IgD-negative memory B cell (primary cell): ENCODE results near the gene SECTM1. TPM values are rescaled to one million over a fixed set of nuclear protein-coding genes. Genes with fewer than 3 reads are reported as not detected.

Experiments used
- H3K27ac Mint-ChIP-seq, 3 donors: one replicate each; pipeline ENCODE4 v1.8.0; 2020 to 2022; ENCODE audit warnings: mild to moderate bottlenecking in 3 of 3, mixed read lengths in 3 of 3, moderate library complexity in 1 of 3
- H3K27me3 Mint-ChIP-seq: one replicate; pipeline ENCODE4 v1.8.0; 2021; ENCODE audit warnings: mixed read lengths
- H3K36me3 Mint-ChIP-seq: one replicate; pipeline ENCODE4 v1.8.0; 2020; ENCODE audit warnings: mild to moderate bottlenecking, mixed read lengths
- H3K4me1 Mint-ChIP-seq, 3 donors: one replicate each; pipeline ENCODE4 v1.8.0; 2020 to 2022; ENCODE audit warnings: mixed read lengths in 3 of 3, mild to moderate bottlenecking in 1 of 3
- H3K4me3 Mint-ChIP-seq, 4 donors: one replicate each; pipeline ENCODE4 v1.8.0; 2020 to 2022; ENCODE audit warnings: mild to moderate bottlenecking in 4 of 4, mixed read lengths in 4 of 4, moderate library complexity in 3 of 4
- H3K9me3 Mint-ChIP-seq, 3 donors: one replicate each; pipeline ENCODE4 v1.8.0; 2020 to 2021; ENCODE audit warnings: mixed read lengths in 3 of 3, mild to moderate bottlenecking in 1 of 3
- polyA plus RNA-seq: library from polyadenylated mRNA; unstranded; fragments of 300-500 nt; fragmentation: Illumina TruSeq; gene quantifications from one replicate; pipeline ENCODE4 v1.2.3, GENCODE V29; 2021

SECTM1 gene
- polyA plus RNA-seq, 1 donor from 2014 or later: 0.83 TPM

DNA sequence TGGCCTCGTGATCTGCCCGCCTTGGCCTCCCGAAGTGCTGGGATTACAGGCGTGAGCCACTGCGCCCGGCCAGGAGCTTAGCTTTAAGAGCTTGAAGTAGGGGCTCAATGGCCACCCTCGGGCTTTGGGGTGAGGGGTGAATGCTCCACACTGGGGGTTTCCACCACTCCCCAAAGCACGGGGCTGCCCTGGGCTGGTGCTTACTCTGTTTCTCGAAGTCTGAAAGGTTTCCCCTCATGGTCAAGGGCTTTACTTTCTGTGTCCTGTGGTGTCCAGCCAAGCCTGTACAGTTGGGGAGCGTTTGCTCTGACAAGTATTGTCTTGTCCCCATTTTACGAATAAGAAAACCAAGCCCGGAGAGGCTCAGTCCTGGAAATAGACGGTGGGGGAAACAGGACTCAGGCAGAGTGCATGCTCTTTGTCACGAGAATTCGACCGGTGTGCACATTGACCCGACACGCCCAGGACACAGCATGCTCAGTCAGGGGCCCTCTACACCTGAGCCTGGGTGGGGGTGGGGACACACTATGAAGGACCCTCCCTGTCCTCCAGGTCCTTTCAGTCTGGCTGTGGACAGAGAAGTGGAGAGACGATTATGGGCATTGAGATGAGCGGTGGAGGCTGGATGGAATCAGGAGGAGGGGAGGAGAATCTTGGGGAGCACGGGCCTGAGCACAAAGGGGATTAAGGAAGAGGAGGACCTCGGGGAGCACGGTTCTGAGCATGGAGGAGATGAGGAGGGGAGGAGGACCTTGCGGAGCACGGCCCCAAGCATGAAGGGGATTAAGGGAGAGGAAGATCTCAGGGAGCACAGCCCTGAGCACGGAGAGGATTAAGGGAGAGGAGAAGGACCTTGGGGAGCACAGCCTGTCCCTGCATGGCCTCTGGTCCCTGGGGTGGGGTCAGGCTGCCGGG lies 23.7 kb downstream of the SECTM1 start:
- no peak overlapping the region for H3K4me3 Mint-ChIP-seq
- no peaks in the 10 kb centered on the region for H3K9me3 Mint-ChIP-seq
- peaks cover 6% of the 10 kb centered on the region for H3K27me3 Mint-ChIP-seq
- H3K27ac Mint-ChIP-seq: no peak overlapping the region
- H3K36me3 Mint-ChIP-seq: peaks cover 1% of the 10 kb centered on the region
- H3K4me1 Mint-ChIP-seq: peaks cover 0 to 5% (median 2%) of the 10 kb centered on the region in 3 donors

DNA sequence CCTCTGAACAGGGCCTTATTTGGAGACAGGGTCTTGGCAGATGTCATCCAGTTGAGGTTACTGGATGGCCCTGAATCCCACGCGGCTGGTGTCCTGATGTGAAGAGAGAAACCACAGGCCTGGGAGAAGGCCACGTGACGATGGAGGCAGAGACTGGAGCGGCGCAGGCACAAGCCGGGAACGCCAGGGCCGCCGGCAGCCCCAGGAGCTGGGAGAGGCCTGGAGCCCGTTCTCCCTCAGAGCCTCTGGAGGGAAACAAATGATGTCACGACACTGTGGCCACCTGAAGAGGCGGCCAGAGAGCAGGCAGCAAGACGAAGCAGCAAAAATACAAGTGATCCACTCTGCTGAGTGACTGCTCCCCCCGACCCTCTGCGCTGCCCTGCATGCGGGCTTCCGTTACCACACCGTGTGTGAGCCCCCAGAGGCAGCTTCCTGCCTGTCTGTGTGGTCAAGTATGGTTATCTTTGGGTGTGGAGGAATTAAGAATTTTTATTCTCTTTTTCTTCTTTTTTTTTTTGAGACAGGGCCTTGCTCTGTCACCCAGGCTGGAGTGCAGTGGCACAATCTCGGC lies 27.8 kb downstream of the SECTM1 start:
- Mint-ChIP-seq H3K4me3 (no peak overlapping the region), H3K27ac (peak overlapping the region in 2 of 3 donors; percentile 9 to 39), H3K36me3 (no peaks in the 10 kb centered on the region), H3K4me1 (peaks cover 4 to 12% (median 11%) of the 10 kb centered on the region in 3 donors), H3K9me3 (no peaks in the 10 kb centered on the region), H3K27me3 (peaks cover 6% of the 10 kb centered on the region)

DNA sequence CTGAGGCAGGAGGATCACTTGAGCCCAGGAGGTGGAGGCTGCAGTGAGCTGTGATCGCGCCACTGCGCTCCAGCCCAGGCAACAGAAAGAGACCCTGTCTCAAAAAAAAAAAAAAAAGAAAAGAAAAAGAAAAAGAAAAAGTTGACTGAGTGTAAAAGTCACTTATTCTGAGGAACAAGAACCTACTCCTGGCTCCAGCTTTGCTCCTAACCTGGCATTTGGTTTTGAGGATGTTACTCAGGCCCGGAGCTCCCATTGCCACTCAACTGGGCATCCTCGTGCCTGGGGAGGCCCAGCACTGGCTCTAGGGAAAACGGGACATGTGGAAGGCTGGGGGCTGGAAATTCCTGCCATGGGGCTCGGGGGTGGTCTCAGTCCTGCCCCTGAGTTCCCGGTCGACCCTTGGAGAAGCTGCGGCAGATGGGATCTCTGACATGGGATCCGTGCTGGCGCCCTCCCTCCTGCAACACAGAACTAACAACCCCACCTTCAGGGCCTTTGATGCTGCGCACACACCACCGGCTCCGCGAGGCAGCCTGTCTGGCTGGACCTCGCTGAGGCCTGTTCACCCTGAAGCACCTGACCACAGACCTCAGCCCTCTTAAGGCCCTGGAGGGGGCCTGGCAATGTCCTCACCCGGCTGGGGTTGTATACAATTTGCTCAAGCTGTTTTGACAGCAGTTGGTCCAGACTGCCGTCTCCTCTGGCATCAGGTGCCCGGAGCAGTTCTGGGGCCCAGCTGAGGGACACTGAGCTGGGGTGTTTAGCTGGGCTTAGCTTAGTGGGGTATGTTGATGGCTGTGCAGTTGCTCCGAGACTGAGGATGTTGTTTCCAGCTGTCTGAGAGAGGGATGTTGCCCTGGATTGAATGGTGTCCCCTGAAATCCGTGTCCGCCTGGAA lies 28.5 kb downstream of the SECTM1 start:
- Mint-ChIP-seq H3K36me3 (no peaks in the 10 kb centered on the region), H3K4me3 (no peak overlapping the region), H3K27me3 (peaks cover 3% of the 10 kb centered on the region), H3K27ac (no peak overlapping the region), H3K9me3 (no peaks in the 10 kb centered on the region), H3K4me1 (peaks cover 5 to 18% (median 15%) of the 10 kb centered on the region in 3 donors)

- Mint-ChIP-seq H3K27me3 (peaks cover 3% of the 10 kb centered on the region), H3K4me3 (no peak overlapping the region), H3K4me1 (peaks cover 9 to 21% (median 15%) of the 10 kb centered on the region in 3 donors), H3K9me3 (no peaks in the 10 kb centered on the region), H3K27ac (peak overlapping the region in 2 of 3 donors; percentile 9 to 87), H3K36me3 (no peaks in the 10 kb centered on the region)
Measured at GRCh38 chr17:82303944-82304808, 29.4 kb downstream of the SECTM1 start.

DNA sequence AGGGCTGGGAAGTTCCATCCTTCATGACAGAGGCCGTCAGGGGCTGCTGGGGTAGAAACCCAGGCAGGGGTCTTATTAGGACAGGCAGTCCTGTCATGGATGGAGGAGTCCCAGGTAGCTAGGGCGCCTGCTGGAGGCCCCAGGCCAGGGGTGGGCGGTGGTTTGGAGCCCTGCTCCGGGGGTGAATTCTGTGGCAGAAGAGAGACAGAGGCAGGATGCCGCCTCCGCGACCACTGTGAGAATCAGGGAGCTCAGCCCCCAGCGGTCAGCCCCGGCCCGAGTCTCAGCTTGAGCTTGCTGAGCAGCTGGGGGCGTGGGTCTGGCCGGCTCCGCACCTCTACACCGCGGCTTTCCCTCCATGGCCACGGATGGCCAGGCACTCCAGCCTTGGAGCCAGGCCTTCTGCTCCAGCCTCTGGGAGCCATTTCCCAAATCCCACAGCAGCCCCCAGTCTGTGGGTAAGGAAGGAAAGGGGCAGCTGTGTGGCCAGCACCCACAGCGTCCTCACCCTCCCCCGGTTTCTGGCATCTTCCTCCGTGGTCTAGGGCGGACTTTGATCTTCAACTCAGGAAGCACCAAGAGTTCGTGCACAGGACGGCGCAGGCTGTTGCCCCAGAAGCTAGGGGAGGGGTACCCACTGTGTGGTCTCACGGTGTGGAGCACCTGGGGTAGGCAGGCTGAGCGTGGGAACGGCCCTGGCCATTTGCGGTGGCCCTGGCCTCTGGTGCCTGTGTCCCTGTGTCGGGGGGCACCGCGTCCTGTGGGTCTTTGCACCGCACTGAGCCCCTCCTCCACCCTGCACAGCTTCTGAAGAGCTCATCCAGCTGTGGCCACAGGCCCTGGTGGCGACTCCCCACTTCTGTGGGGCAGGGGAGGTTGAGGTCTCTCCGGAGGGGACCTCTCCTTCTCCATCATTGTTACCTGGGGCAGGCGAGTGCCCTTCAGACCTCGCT lies 30.3 kb downstream of the SECTM1 start:
- H3K4me1 Mint-ChIP-seq: peaks cover 10 to 26% (median 21%) of the 10 kb centered on the region in 3 donors
- H3K27ac Mint-ChIP-seq: peak overlapping the region; percentile 9 to 87 (median 83)
- H3K27me3 Mint-ChIP-seq: peaks cover 3% of the 10 kb centered on the region
- no peaks in the 10 kb centered on the region for H3K36me3 Mint-ChIP-seq
- H3K9me3 Mint-ChIP-seq: no peaks in the 10 kb centered on the region
- H3K4me3 Mint-ChIP-seq: peak overlapping the region in 2 of 4 donors; percentile 8 to 76

- peaks cover 1% of the 10 kb centered on the region for H3K27me3 Mint-ChIP-seq
- peaks cover 15 to 29% (median 25%) of the 10 kb centered on the region in 3 donors for H3K4me1 Mint-ChIP-seq
- no peaks in the 10 kb centered on the region for H3K36me3 Mint-ChIP-seq
- H3K27ac Mint-ChIP-seq: peak overlapping the region in 1 of 3 donors; percentile 93
- peak overlapping the region in 2 of 4 donors; percentile 71 to 88 for H3K4me3 Mint-ChIP-seq
- H3K9me3 Mint-ChIP-seq: no peaks in the 10 kb centered on the region
Measured at GRCh38 chr17:82302568-82302963, 31.0 kb downstream of the SECTM1 start.

- no peaks in the 10 kb centered on the region for H3K36me3 Mint-ChIP-seq
- H3K27me3 Mint-ChIP-seq: peaks cover 1% of the 10 kb centered on the region
- H3K27ac Mint-ChIP-seq: peak overlapping the region in 2 of 3 donors; percentile 67 to 93
- no peaks in the 10 kb centered on the region for H3K9me3 Mint-ChIP-seq
- peaks cover 20 to 34% (median 28%) of the 10 kb centered on the region in 3 donors for H3K4me1 Mint-ChIP-seq
- H3K4me3 Mint-ChIP-seq: peak overlapping the region in 3 of 4 donors; percentile 55 to 88 (median 71)
Measured at GRCh38 chr17:82301916-82302567, 31.5 kb downstream of the SECTM1 start.

GRCh38 chr17:82301300-82301915 lies 32.2 kb downstream of the SECTM1 start:
- H3K4me1 Mint-ChIP-seq: peaks cover 27 to 39% (median 33%) of the 10 kb centered on the region in 3 donors
- H3K4me3 Mint-ChIP-seq: peak overlapping the region; percentile 19 to 84 (median 46)
- no peaks in the 10 kb centered on the region for H3K9me3 Mint-ChIP-seq
- peaks cover 1% of the 10 kb centered on the region for H3K27me3 Mint-ChIP-seq
- no peaks in the 10 kb centered on the region for H3K36me3 Mint-ChIP-seq
- peak overlapping the region in 2 of 3 donors; percentile 92 to 93 for H3K27ac Mint-ChIP-seq

DNA sequence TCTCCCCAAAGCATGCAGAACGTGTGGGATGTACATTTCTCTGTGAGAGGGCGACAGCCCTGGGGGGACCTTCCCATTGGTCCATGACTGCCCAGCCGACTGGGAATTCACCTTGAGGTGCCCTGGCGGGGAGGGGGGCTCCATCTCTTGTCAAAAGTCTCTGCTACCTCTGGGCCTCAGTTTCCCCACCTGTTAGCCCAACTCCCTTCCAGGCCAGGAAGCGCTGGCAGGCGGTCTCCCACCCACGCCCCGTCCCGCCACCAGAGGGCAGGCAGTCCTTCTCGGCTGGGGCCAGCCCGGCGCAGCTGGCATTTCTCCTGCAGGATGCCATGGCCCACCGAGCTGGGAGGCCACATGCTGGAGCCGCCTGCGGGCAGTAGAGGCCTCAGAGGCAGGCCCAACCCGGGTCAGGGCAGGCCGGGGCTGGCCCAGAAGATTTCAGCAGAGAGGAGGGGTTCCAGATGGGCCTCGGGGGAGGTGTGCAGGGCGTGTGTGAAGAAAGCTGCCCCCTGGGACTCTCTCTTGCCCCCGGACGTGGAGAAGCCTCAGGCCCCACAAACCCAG lies 32.8 kb downstream of the SECTM1 start:
- H3K4me3 Mint-ChIP-seq: peak overlapping the region; percentile 19 to 84 (median 47)
- H3K36me3 Mint-ChIP-seq: no peaks in the 10 kb centered on the region
- peak overlapping the region in 2 of 3 donors; percentile 92 to 93 for H3K27ac Mint-ChIP-seq
- H3K4me1 Mint-ChIP-seq: peaks cover 27 to 39% (median 33%) of the 10 kb centered on the region in 3 donors
- H3K27me3 Mint-ChIP-seq: peaks cover 1% of the 10 kb centered on the region
- no peaks in the 10 kb centered on the region for H3K9me3 Mint-ChIP-seq

GRCh38 chr17:82300228-82300627 lies 33.3 kb downstream of the SECTM1 start:
- H3K9me3 Mint-ChIP-seq: no peaks in the 10 kb centered on the region
- H3K36me3 Mint-ChIP-seq: no peaks in the 10 kb centered on the region
- peak overlapping the region; percentile 91 to 93 (median 92) for H3K27ac Mint-ChIP-seq
- H3K27me3 Mint-ChIP-seq: peaks cover 1% of the 10 kb centered on the region
- peak overlapping the region in 3 of 4 donors; percentile 52 to 77 (median 67) for H3K4me3 Mint-ChIP-seq
- H3K4me1 Mint-ChIP-seq: peaks cover 31 to 41% (median 35%) of the 10 kb centered on the region in 3 donors

DNA sequence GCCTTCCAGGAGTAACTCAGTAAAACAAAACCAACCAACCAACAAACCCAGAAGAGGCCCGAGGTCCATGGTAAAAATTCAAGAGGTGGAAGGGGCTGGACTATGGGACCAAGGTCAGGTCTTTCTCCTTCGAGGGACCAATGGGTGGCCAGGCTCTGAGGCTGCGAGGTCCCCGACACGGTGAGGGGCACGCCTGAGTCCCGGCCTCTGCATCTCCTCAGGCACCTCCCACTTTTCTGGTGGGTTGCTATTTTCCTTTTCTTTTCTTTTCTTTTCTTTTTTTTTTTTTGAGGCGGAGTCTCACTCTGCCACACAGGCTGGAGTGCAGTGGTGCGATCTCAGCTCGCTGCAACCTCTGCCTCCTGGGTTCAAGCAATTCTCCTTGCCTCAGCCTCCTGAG lies 34.1 kb downstream of the SECTM1 start:
- Mint-ChIP-seq H3K4me1 (peaks cover 36 to 43% (median 37%) of the 10 kb centered on the region in 3 donors), H3K4me3 (peak overlapping the region in 2 of 4 donors; percentile 68 to 77), H3K36me3 (no peaks in the 10 kb centered on the region), H3K27me3 (peaks cover 1% of the 10 kb centered on the region), H3K9me3 (no peaks in the 10 kb centered on the region), H3K27ac (peak overlapping the region; percentile 91 to 100 (median 93))
